Motor neuron (in vitro differentiated cells): ENCODE data around the gene RPL13. TPM values are rescaled to one million over a fixed set of nuclear protein-coding genes. Genes with fewer than 3 reads are reported as not detected.

Experiments
- ATAC-seq, 8 experiments: fragments of 200-7000 bp; cut with Tn5 transposase; replicated peaks in 6 of 8; 2 replicates each; pipeline ENCODE4 v1.8.0; 2021; ENCODE audit warnings: mild to moderate bottlenecking in 8 of 8, moderate library complexity in 8 of 8
- H3K27ac ChIP-seq, 2 donors: fragments of 250-450 bp; sonication (Bioruptor Pico); 2 replicates each; pipeline ENCODE4 v1.9.0; 2021; ENCODE audit warnings: antibody characterized with exemption in 2 of 2, mild to moderate bottlenecking in 2 of 2, moderate library complexity in 1 of 2
- H3K4me1 ChIP-seq, 2 donors: fragments of 250-450 bp; sonication (Bioruptor Pico); replicated peaks in 1 of 2; 2 replicates each; pipeline ENCODE4 v1.6.1; 2021; ENCODE audit warnings: antibody characterized with exemption in 2 of 2, mild to moderate bottlenecking in 2 of 2, moderate library complexity in 1 of 2
- H3K4me3 ChIP-seq, 5 donors: fragments of 250-450 bp; sonication (Bioruptor Pico); 2 replicates each; pipeline ENCODE4 v1.9.0; 2021; ENCODE audit warnings: antibody characterized with exemption in 5 of 5, mild to moderate bottlenecking in 5 of 5, moderate library complexity in 4 of 5
- WGBS, 10 experiments: fragments of 450-650 bp; shearing (Covaris generic); methylation state at CpG; one replicate each; pipeline ENCODE4 v1.0.0; 2022; 5-methylcytosine and 5-hydroxymethylcytosine counted together
- in situ Hi-C, 9 experiments: fragments of 400-800 bp; cut with MboI; loops; one replicate each; pipeline ENCODE4 v1.15.0; 2021; ENCODE audit warnings: low sequenced_read_pairs in 9 of 9, low pct_unique_long_range_greater_than_20kb in 2 of 9; ENCODE audit not compliant: unreplicated experiment in 9 of 9
- total RNA-seq, 8 experiments: library from RNA; unstranded; fragments of 300-600 nt; gene quantifications; 2 replicates each; pipeline versions ENCODE4 v1.2.3 to v1.2.4, GENCODE V29; 2022

The RPL13 gene
- total RNA-seq, 8 experiments from 2014 or later: 1,624 to 3,284 (median 2,183) TPM

DNA sequence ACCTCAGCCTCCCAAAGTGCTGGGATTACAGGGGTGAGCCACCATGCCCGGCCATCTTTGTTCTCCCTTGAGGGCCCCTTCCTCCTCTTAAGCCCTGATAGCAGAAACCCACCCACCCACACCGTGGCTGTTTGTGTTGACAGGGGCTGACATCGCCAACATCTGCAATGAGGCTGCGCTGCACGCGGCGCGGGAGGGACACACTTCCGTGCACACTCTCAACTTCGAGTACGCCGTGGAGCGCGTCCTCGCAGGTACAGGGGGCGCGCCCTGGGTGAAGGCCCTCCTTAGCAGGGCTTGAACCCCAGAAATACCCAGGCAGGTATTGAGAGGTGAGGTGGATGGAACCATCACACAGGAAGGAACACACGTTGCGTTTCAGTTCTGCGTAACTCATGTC, 12.6 kb upstream of the RPL13 start:
- Histone ChIP-seq H3K27ac (no peak overlapping the region), H3K4me3 (no peak overlapping the region), H3K4me1 (no peaks in the 10 kb centered on the region)
- ATAC-seq: no peak
- in situ Hi-C loops: no loop called here
- WGBS, 10 experiments: 88 to 100% (median 99%) methylated on average over 2 to 17 of the region's 20 CpGs; no CpG with 5 or more reads in 3 of the 10 experiments

- no peak for ATAC-seq
- no peaks in the 10 kb centered on the region for H3K4me1 ChIP-seq
- H3K27ac ChIP-seq: no peak overlapping the region
- 73 to 100% (median 92%) methylated on average over 2 to 18 of the region's 28 CpGs; no CpG with 5 or more reads in 3 of the 10 experiments for WGBS, 10 experiments
- no peak overlapping the region for H3K4me3 ChIP-seq
- in situ Hi-C loops: no loop called here
Measured at GRCh38 chr16:89548344-89549006, 12.0 kb upstream of the RPL13 start.

GRCh38 chr16:89549007-89549700, 11.3 kb upstream of the RPL13 start:
- WGBS, 10 experiments: 93 to 100% (median 100%) methylated on average over 2 to 5 of the region's 10 CpGs; no CpG with 5 or more reads in 5 of the 10 experiments
- in situ Hi-C loops: no loop called here
- no peak overlapping the region for H3K27ac ChIP-seq
- no peak overlapping the region for H3K4me3 ChIP-seq
- no peak for ATAC-seq
- H3K4me1 ChIP-seq: no peaks in the 10 kb centered on the region

DNA sequence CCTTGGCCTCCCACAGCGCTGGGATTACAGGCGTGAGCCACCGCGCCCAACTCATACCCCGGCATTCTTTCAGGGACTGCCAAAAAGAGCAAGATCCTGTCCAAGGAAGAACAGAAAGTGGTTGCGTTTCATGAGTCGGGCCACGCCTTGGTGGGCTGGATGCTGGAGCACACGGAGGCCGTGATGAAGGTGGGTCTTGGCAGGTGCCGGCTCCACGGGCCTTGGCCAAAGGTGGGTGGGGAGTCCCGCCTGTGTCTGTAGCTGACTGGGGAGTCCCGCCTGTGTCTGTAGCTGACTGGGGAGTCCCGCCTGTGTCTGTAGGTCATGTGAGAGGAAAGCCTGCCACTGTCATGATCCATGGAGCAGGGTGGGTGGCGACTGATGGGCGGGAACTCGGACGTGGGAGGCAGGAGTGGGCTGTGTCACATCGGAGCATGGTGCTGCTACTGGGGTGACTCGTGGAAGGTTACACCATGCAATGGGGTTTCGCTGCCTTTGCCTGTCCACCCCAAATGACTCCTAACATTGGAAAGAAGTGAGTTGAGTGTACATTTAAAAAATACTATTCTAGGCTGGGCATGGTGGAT, 10.0 kb upstream of the RPL13 start:
- no peaks in the 10 kb centered on the region for H3K4me1 ChIP-seq
- WGBS, 10 experiments: 67 to 100% (median 94%) methylated on average over 1 to 13 of the region's 22 CpGs; no CpG with 5 or more reads in 3 of the 10 experiments
- in situ Hi-C loops: no loop called here
- H3K27ac ChIP-seq: no peak overlapping the region
- ATAC-seq: peak in 4 of 8 experiments; percentile 11 to 47 (median 22)
- no peak overlapping the region for H3K4me3 ChIP-seq

- H3K27ac ChIP-seq: no peak overlapping the region
- no peak for ATAC-seq
- 90 to 95% methylated on average over 4 to 6 of the region's 22 CpGs; no CpG with 5 or more reads in 8 of the 10 experiments for WGBS, 10 experiments
- in situ Hi-C loops: no loop called here
- H3K4me1 ChIP-seq: no peaks in the 10 kb centered on the region
- no peak overlapping the region for H3K4me3 ChIP-seq
Measured at GRCh38 chr16:89552329-89552728, 8.2 kb upstream of the RPL13 start.

DNA sequence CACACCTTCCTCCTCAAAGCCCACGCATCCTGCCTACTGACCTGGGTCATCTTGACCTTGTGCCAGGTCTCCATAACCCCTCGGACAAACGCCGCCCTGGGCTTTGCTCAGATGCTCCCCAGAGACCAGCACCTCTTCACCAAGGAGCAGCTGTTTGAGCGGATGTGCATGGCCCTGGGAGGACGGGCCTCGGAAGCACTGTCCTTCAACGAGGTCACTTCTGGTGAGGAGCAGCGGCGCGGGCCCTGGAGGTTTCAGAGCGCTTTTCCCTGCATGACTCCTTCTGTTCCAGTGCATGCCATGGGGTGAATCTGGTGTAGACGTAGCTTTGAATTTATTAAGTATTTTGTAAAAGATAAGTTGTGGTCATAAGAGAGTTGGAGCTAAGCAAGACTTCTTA, 7.6 kb upstream of the RPL13 start:
- ATAC-seq: no peak
- in situ Hi-C loops: no loop called here
- no peak overlapping the region for H3K27ac ChIP-seq
- no peaks in the 10 kb centered on the region for H3K4me1 ChIP-seq
- WGBS, 10 experiments: 94 to 100% (median 100%) methylated on average over 1 to 4 of the region's 13 CpGs; no CpG with 5 or more reads in 4 of the 10 experiments
- no peak overlapping the region for H3K4me3 ChIP-seq

- in situ Hi-C loops: no loop called here
- H3K4me1 ChIP-seq: no peaks in the 10 kb centered on the region
- no peak overlapping the region for H3K4me3 ChIP-seq
- no peak overlapping the region for H3K27ac ChIP-seq
- WGBS, 10 experiments: 93 to 94% methylated on average over 3 to 7 of the region's 18 CpGs; no CpG with 5 or more reads in 8 of the 10 experiments
- no peak for ATAC-seq
Measured at GRCh38 chr16:89553733-89554132, 6.7 kb upstream of the RPL13 start.

DNA sequence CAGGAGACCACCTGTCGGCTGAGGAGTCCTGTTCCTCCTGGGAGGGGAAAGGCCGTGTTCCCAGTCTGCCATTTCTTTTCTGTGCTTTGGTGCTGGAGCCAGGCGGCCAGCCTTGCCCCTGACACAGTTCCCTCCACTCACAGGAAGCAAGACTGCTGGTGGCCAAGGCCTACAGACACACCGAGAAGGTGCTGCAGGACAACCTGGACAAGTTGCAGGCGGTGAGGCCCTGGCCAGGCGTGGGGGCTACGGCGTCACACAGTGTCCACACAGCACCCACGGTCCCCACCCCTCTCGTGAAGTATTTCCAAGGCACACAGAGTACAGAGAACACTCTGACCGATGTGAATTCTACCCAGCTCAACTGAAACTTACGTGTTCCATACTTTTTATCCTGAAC, 6.1 kb upstream of the RPL13 start:
- no peak for ATAC-seq
- H3K4me1 ChIP-seq: peaks cover 0 to under 1% of the 10 kb centered on the region in 2 donors
- in situ Hi-C loops: no loop called here
- H3K4me3 ChIP-seq: no peak overlapping the region
- 82 to 100% (median 100%) methylated on average over 1 to 2 of the region's 12 CpGs; no CpG with 5 or more reads in 2 of the 10 experiments for WGBS, 10 experiments
- H3K27ac ChIP-seq: no peak overlapping the region

DNA sequence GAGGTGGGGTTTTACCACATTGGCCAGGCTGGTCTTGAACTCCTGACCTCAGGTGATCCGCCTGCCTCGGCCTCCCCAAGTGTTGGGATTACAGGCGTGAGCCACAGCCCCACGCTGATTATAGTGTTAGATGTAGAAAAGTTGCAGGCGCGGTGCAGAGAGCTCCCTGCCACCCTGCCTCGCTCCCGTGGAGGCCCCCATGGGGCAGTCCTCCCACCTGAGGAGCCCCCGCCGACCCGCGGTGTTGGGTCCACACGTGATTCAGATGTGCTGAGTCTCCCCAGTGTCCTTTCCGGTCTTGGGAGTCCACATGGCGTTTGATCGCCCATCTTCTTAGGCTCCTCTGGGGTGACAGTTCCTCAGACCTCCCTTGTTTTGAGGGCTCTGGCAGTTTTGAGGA, 5.2 kb upstream of the RPL13 start:
- H3K27ac ChIP-seq: no peak overlapping the region
- H3K4me3 ChIP-seq: no peak overlapping the region
- in situ Hi-C loops: no loop called here
- no peak for ATAC-seq
- 83 to 90% methylated on average over 2 to 10 of the region's 16 CpGs; no CpG with 5 or more reads in 8 of the 10 experiments for WGBS, 10 experiments
- peaks cover 4 to 5% of the 10 kb centered on the region in 2 donors for H3K4me1 ChIP-seq

- 89 to 100% (median 100%) methylated on average over 1 to 9 of the region's 13 CpGs; no CpG with 5 or more reads in 7 of the 10 experiments for whole genome bisulfite sequencing, 10 experiments
- in situ Hi-C loops: no loop called here
- H3K4me1 ChIP-seq: peaks cover 4 to 5% of the 10 kb centered on the region in 2 donors
- no peak overlapping the region for H3K27ac ChIP-seq
- H3K4me3 ChIP-seq: no peak overlapping the region
- no peak for ATAC-seq
Measured at GRCh38 chr16:89555780-89556179, 4.7 kb upstream of the RPL13 start.

DNA sequence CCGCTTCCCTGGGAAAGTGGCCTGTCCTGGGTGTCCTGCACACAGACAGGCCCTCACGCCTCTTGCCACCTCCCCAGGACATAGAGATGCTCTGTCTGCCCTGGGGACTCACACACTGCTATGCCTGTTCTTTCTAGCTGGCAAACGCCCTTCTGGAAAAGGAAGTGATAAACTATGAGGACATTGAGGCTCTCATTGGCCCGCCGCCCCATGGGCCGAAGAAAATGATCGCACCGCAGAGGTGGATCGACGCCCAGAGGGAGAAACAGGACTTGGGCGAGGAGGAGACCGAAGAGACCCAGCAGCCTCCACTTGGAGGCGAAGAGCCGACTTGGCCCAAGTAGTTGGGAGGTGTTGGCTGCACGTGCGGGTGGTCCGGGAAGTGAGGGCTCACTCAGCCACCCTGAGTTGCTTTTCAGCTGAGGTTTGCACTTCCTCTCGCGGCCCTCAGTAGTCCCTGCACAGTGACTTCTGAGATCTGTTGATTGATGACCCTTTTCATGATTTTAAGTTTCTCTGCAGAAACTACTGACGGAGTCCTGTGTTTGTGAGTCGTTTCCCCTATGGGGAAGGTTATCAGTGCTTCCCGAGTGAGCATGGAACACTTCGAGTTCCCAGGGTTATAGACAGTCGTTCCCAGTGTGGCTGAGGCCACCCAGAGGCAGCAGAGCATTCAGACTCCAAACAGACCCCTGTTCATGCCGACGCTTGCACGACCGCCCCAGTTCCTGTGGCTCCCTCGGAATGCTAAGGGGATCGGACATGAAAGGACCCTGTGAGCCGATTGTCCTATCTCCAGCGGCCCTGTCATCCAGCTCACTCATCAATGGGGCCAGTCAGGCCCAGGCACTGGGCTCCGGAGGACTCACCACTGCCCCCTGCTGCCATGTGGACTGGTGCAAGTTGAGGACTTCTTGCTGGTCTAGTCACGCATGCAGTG, 3.5 kb upstream of the RPL13 start:
- H3K4me3 ChIP-seq: no peak overlapping the region
- WGBS, 10 experiments: 17 to 92% (median 63%) methylated on average over 1 to 11 of the region's 34 CpGs
- peaks cover 11% of the 10 kb centered on the region in 2 donors for H3K4me1 ChIP-seq
- in situ Hi-C loops: no loop called here
- ATAC-seq: peak; percentile 3 to 61 (median 42)
- no peak overlapping the region for H3K27ac ChIP-seq

DNA sequence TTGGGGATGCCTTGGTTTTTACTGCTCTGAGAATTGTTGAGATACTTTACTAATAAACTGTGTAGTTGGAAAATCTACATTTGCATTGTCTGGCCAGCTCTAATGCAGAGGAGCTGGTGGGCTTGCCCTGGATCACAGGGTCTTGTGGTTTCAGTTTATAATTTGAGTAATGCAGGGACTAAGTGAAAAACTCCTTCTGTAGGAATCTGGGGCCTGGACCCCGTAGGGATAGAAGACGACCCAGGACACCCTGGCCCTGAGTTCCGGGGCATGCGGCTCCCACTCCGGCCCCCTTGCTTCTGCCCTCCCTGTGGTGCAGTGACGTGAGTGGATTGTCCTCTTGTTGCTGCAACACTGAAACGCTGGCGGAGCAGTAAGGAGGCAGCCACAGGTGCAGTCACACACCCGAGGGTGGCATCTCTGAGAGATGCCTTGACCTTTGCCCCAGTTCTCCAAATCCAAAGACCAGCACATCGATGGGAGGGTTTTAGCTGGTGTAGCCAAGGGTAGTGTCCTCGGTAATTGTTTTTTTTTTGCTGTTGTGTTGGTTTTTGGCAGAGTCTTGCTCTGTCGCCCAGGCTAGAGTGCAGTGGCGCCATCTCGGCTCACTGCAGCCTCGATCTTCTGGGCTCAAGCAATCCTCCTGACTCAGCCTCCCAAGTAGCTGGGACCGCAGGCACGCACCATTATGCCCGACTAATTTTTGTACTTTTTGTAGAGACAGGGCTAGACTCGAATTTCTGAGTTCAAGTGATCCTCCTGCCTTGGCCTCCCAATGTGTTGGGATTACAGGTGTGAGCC, 2.6 kb upstream of the RPL13 start:
- in situ Hi-C loops: no loop called here
- ATAC-seq: no peak
- no peak overlapping the region for H3K27ac ChIP-seq

More for the DNA sequence above, 2.6 kb upstream of the RPL13 start:
- H3K4me1 ChIP-seq: peaks cover 16% of the 10 kb centered on the region in 2 donors
- 77 to 100% (median 93%) methylated on average over 3 to 11 of the region's 19 CpGs; no CpG with 5 or more reads in 1 of the 10 experiments for WGBS, 10 experiments
- H3K4me3 ChIP-seq: no peak overlapping the region
